Motor neuron (in vitro differentiated cells): ENCODE results near the gene BBS7. TPM values are rescaled to one million over a fixed set of nuclear protein-coding genes. Genes with fewer than 3 reads are reported as not detected.

Experiments used
- ATAC-seq, 8 experiments: fragments of 200-7000 bp; cut with Tn5 transposase; replicated peaks in 6 of 8; 2 replicates each; pipeline ENCODE4 v1.8.0; 2021; ENCODE audit warnings: mild to moderate bottlenecking in 8 of 8, moderate library complexity in 8 of 8
- H3K27ac ChIP-seq, 2 donors: fragments of 250-450 bp; sonication (Bioruptor Pico); 2 replicates each; pipeline ENCODE4 v1.9.0; 2021; ENCODE audit warnings: antibody characterized with exemption in 2 of 2, mild to moderate bottlenecking in 2 of 2, moderate library complexity in 1 of 2
- H3K4me1 ChIP-seq, 2 donors: fragments of 250-450 bp; sonication (Bioruptor Pico); replicated peaks in 1 of 2; 2 replicates each; pipeline ENCODE4 v1.6.1; 2021; ENCODE audit warnings: antibody characterized with exemption in 2 of 2, mild to moderate bottlenecking in 2 of 2, moderate library complexity in 1 of 2
- H3K4me3 ChIP-seq, 5 donors: fragments of 250-450 bp; sonication (Bioruptor Pico); 2 replicates each; pipeline ENCODE4 v1.9.0; 2021; ENCODE audit warnings: antibody characterized with exemption in 5 of 5, mild to moderate bottlenecking in 5 of 5, moderate library complexity in 4 of 5
- WGBS, 10 experiments: fragments of 450-650 bp; shearing (Covaris generic); methylation state at CpG; one replicate each; pipeline ENCODE4 v1.0.0; 2022; 5-methylcytosine and 5-hydroxymethylcytosine counted together
- in situ Hi-C, 9 experiments: fragments of 400-800 bp; cut with MboI; loops; one replicate each; pipeline ENCODE4 v1.15.0; 2021; ENCODE audit warnings: low sequenced_read_pairs in 9 of 9, low pct_unique_long_range_greater_than_20kb in 2 of 9; ENCODE audit not compliant: unreplicated experiment in 9 of 9
- total RNA-seq, 8 experiments: library from RNA; unstranded; fragments of 300-600 nt; gene quantifications; 2 replicates each; pipeline versions ENCODE4 v1.2.3 to v1.2.4, GENCODE V29; 2022

BBS7 gene
- total RNA-seq, 8 experiments from 2014 or later = 19.7 to 37.4 (median 28.5) TPM

DNA sequence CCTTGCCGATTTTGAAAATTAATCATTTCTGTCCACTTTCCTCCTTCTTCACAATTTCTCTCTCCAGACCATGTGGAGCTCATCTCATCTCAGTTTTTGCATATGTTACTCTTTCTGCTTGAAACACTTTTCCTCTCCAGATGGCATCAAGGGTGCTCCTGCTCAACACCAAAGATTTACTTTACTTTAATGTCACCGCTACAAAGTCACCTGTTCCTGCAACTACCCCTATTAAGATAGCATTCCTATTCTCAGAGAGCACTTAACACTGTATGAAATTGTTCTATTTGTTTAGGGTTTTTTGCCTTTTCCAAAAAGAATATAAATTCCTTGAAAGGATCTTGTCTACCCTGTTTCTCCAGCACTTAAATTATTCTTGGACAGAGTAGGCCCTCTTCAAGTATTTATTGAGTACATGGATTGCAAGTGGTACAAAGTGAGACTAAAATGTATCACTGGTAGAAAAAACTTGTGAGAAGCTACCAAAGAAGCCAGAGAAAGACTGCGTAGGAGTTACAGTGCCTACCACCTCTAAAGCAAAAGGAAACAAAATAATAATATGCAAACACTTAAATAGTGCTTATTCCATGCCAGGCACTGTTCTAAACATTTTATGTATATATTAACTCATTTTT is 70.3 kb downstream of the BBS7 start:
- no peak for ATAC-seq
- in situ Hi-C loops = no loop called here
- H3K4me1 ChIP-seq = peaks cover 11 to 21% of the 10 kb centered on the region in 2 donors
- WGBS, 10 experiments = 48 to 100% (median 96%) methylated on average over 1 to 3 of the region's 3 CpGs
- no peak overlapping the region for H3K27ac ChIP-seq
- H3K4me3 ChIP-seq = no peak overlapping the region

DNA sequence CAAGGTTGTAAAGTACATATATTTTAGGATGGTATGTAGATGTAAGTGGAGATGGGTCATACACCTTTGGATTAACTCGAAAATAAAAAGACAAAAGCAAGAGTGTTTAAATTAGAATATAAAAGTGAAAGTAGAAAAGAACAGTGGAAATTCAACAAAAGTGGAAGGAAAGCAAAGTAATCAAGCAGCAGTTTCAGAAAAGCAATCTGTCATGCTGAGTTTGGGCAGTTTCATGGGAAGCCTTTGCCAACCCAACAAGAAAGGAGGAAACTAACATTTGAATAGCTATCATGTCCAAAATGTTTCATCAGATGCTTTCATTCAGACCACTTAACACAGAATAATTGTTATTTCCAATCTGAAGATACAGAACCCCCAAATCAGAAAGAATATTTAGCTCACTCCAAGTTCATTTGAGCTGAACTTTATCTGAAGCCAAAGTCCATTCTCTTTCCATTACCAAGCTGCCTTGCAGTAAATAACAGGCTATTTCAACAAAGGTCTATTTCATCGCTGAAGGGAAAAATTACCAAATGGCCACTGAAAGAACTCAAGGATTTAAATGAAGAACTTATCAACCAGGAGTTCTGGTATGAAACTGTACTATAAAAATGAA is 71.0 kb downstream of the BBS7 start:
- WGBS, 10 experiments = 60 to 100% (median 82%) methylated on average over 1 to 2 of the region's 2 CpGs
- in situ Hi-C loops = no loop called here

DNA sequence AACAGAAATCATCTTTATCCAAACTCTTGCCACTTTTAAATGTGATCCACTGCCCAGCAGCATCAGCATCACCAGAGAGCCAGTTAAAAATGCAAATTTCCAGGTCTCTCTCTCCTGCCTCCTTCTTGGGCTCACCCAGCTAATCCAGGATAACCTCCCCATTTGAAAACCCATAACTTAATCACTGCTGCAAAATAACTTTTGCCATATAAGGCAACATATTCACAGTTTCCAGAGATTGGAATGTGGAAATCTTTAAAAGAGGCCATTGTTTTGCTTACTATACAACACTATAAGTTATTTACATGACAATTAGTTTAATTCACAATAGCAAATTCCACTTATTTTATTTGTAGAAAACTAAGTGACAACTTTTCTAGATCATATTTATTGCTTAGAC is 74.0 kb downstream of the BBS7 start:
- peak in 5 of 8 experiments; percentile 13 to 37 (median 30) for ATAC-seq
- H3K27ac ChIP-seq = no peak overlapping the region
- no peak overlapping the region for H3K4me3 ChIP-seq
- in situ Hi-C loops = no loop called here
- peaks cover 8 to 14% of the 10 kb centered on the region in 2 donors for H3K4me1 ChIP-seq

More for the DNA sequence above, 71.0 kb downstream of the BBS7 start:
- no peak for ATAC-seq
- Histone ChIP-seq H3K4me1 (peaks cover 11 to 21% of the 10 kb centered on the region in 2 donors), H3K4me3 (no peak overlapping the region), H3K27ac (no peak overlapping the region)

GRCh38 chr4:121794505-121795188 is 75.6 kb downstream of the BBS7 start:
- WGBS, 10 experiments = 0 to 100% (median 67%) methylated on average over 1 to 5 of the region's 5 CpGs; no CpG with 5 or more reads in 1 of the 10 experiments
- no peak overlapping the region for H3K27ac ChIP-seq
- ATAC-seq = peak in 1 of 8 experiments; percentile 52
- in situ Hi-C loops = no loop called here
- H3K4me1 ChIP-seq = peaks cover 4 to 11% of the 10 kb centered on the region in 2 donors
- H3K4me3 ChIP-seq = no peak overlapping the region

DNA sequence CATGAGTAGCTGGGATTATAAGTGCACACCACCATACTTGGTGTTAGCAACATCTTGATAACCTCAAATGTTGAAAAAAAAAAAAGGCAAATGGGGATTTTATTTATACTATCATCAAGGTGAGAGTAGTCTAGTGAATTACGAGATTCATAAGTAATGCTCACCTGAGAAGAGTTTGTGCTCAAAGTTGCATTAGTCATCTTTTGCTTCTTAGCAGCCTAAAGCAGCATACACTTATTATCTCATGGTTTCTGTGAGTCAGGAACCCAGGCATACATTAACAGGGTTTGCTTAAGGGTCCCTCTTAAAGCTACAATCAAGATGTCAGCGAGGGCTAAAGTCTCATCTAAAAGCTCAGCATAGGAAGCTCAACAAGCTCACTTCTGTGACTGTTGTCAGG is 77.3 kb downstream of the BBS7 start:
- in situ Hi-C loops = no loop called here
- peaks cover 4 to 11% of the 10 kb centered on the region in 2 donors for H3K4me1 ChIP-seq
- no peak overlapping the region for H3K27ac ChIP-seq
- H3K4me3 ChIP-seq = no peak overlapping the region
- WGBS, 10 experiments = 68 to 100% (median 93%) methylated on average over 1 to 2 of the region's 2 CpGs; no CpG with 5 or more reads in 1 of the 10 experiments
- no peak for ATAC-seq

DNA sequence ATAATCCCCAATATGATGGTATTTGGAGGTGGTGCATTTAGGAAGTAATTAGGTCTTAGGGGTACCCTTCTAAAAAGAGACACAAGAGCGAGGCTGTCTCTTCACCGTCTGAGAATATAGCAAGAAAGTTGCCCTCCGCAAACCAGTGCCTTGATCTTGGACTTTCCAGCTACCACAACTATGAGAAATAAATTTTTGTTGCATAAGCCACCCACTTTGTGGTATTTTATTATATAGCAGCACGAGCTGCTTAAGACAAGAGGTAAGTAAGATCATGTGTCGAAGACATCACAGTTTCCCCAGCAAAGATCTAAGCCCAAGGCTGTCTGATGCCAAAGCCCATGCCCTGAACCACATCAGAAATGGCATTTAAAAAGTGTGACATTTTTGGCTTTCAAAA is 78.8 kb downstream of the BBS7 start:
- ATAC-seq = no peak

GRCh38 chr4:121790976-121791375 is 79.3 kb downstream of the BBS7 start:
- in situ Hi-C loops = no loop called here
- ATAC-seq = no peak
- Histone ChIP-seq H3K4me3 (no peak overlapping the region), H3K4me1 (peaks cover 4 to 5% of the 10 kb centered on the region in 2 donors), H3K27ac (no peak overlapping the region)

More for the DNA sequence above, 78.8 kb downstream of the BBS7 start:
- Histone ChIP-seq H3K4me3 (no peak overlapping the region), H3K27ac (no peak overlapping the region), H3K4me1 (peaks cover 4 to 11% of the 10 kb centered on the region in 2 donors)
- 50 to 100% (median 75%) methylated on average over 2 to 5 of the region's 5 CpGs; no CpG with 5 or more reads in 2 of the 10 experiments for WGBS, 10 experiments
- in situ Hi-C loops = no loop called here

DNA sequence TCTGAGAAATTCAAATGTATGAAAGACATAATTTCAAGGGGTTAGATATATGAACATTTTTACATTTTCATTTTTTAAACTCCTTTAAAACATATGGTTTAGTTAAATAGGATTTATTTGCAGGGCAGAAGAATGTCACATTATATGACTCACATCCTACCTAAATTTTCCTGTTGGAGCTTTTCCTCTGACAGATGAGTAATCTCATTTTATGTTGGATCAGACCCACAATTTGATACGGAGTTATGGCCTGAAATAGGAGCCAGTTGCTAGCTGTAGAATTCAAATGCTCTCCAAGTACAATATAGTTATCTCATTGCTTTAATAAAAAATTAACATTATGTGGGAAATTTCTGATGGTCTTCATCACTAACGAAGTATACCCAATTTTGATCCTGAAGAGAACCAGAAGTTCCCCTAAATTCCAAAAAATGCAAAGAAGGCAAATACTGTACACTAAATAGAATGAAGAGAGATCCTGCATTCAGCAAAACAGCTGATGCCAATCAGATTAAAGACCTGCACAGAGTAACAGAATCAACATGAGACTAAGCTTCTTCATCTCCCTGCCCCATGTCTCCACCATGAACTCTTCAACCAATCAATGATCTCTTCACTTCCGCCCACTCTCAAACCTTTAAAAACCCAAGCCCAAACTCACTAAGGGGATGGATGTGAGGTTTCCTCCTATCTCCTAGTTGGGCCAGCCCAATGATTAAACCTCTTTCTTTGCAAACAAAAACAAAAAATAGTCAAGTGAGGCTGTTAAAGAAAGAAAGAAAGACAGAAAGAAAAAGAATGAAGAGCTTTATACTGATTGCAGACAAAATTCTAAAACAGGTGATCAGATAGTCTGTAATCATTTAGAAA is 80.1 kb downstream of the BBS7 start:
- no peak overlapping the region for H3K4me3 ChIP-seq
- no peaks in the 10 kb centered on the region for H3K4me1 ChIP-seq
- 0 to 100% (median 84%) methylated on average over 1 to 3 of the region's 3 CpGs for WGBS, 10 experiments
- H3K27ac ChIP-seq = no peak overlapping the region
- in situ Hi-C loops = no loop called here
- ATAC-seq = no peak

DNA sequence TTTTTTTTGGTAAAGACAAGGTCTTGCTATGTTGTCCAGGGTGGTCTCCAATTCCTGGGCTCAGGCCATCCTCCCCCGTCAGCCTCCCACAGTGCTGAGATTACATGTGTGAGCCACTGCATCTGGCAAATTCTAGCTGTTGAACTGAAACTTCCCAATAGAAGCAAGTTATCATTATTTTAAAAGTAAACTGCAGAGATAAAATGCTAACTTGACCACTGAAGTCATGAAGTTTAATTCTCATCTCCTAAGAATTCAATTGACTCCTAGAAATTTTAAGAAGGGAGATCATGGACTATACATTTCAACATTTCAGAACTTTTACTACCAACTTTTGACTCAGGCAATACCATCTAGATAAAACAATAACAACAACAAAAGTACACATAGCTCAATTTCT is 80.8 kb downstream of the BBS7 start:
- 25 to 100% (median 100%) methylated on average over 1 of the region's 1 CpG; no CpG with 5 or more reads in 3 of the 10 experiments for WGBS, 10 experiments
- no peaks in the 10 kb centered on the region for H3K4me1 ChIP-seq
- H3K4me3 ChIP-seq = no peak overlapping the region
- ATAC-seq = no peak
- H3K27ac ChIP-seq = no peak overlapping the region
- in situ Hi-C loops = no loop called here

GRCh38 chr4:121788896-121789295 is 81.4 kb downstream of the BBS7 start:
- no peak for ATAC-seq
- Histone ChIP-seq H3K27ac (no peak overlapping the region), H3K4me1 (no peaks in the 10 kb centered on the region), H3K4me3 (no peak overlapping the region)
- 60 to 80% (median 71%) methylated on average over 1 to 2 of the region's 2 CpGs; no CpG with 5 or more reads in 4 of the 10 experiments for WGBS, 10 experiments
- in situ Hi-C loops = no loop called here

DNA sequence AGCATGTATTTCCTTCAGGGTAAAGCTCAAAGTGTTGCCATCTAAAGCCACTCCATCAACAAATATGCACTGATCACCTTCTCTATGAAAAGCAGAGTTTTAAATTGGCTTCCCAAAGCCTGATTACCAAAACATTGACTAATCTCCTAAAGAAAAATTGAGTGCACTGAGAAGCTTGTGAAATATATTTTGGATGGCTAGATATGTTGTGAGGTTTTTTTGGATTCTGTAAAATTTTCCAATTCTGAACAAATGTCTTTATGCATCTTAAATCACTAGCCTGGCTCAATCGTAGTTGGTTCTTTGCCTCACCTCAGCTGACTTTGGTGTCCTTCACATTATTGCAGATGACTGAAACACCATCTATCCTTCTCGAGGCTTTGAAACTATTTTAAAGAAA is 84.1 kb downstream of the BBS7 start:
- WGBS, 10 experiments = 0 to 100% (median 73%) methylated on average over 1 to 2 of the region's 2 CpGs; no CpG with 5 or more reads in 2 of the 10 experiments
- Histone ChIP-seq H3K27ac (no peak overlapping the region), H3K4me1 (no peaks in the 10 kb centered on the region), H3K4me3 (no peak overlapping the region)
- no peak for ATAC-seq
- in situ Hi-C loops = no loop called here

DNA sequence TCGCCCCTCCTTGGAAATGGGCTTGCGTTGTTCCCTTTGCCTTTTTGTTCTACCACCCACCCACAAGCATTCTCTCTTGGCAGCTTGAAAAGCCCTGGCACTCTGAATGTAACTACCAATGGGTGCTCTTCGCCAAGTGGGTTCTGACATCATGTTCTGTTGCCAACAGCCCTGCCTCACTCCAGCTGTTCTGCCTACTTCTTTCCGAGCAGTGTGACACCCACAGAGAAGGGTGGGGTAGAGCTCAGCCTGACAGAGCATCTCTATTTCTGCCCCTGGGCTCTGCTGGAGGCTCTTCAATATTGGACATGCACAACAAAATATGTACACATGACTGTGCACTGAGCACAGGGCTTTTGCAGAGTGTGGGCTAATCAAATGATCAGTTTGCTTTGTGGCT is 84.8 kb downstream of the BBS7 start:
- Histone ChIP-seq H3K27ac (no peak overlapping the region), H3K4me1 (no peaks in the 10 kb centered on the region), H3K4me3 (no peak overlapping the region)
- 20 to 100% (median 72%) methylated on average over 1 to 4 of the region's 4 CpGs; no CpG with 5 or more reads in 4 of the 10 experiments for WGBS, 10 experiments
- in situ Hi-C loops = no loop called here
- ATAC-seq = peak in 3 of 8 experiments; percentile 83 to 95 (median 94)

DNA sequence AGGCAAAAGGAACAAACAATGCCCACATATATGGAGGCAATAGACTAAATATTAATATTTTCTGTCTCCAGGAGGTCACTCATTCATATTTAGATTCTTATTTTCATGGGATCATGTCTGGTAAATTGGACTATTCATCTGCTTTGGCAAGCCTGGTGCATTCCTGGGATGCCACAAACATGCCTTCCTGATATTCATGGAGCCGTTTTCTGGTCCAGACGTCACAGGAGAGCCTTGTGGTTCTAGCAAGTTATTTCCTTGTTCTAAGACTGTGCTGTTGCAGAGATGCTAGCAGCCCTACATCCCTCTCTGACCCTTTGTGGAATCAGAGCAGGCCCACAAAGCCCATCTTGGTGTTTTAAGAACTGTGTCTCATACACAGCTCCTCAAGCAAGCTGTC is 85.3 kb downstream of the BBS7 start:
- Histone ChIP-seq H3K4me3 (no peak overlapping the region), H3K27ac (no peak overlapping the region), H3K4me1 (no peaks in the 10 kb centered on the region)
- 0 to 94% (median 30%) methylated on average over 1 to 2 of the region's 2 CpGs; no CpG with 5 or more reads in 4 of the 10 experiments for WGBS, 10 experiments
- peak in 3 of 8 experiments; percentile 75 to 94 (median 78) for ATAC-seq
- in situ Hi-C loops = no loop called here
